GM19025 (cell line): Measurements from ENCODE around the gene MUC6.

ENCODE experiments used
- ATAC-seq: cut with Tn5 transposase; IDR thresholded peaks from one replicate; pipeline ENCODE4 v1.9.1; 2021; ENCODE audit warnings: mild to moderate bottlenecking, low read depth, moderate library complexity; ENCODE audit not compliant: unreplicated experiment

MUC6 gene

GRCh38 chr11:1037506-1038055 lies 1.1 kb upstream of the MUC6 start:
- ATAC-seq: no peak

- no peak for ATAC-seq
Observed at GRCh38 chr11:1036931-1037330, 413 bp upstream of the MUC6 start.

GRCh38 chr11:1035577-1036283 lies 788 bp downstream of the MUC6 start:
- no peak for ATAC-seq

- ATAC-seq: no peak
Observed at GRCh38 chr11:1034456-1035295, 1.8 kb downstream of the MUC6 start.

GRCh38 chr11:1034001-1034400 lies 2.5 kb downstream of the MUC6 start:
- ATAC-seq: no peak

- ATAC-seq: no peak
Observed at GRCh38 chr11:1033016-1033798, 3.3 kb downstream of the MUC6 start.

GRCh38 chr11:1032310-1032891 lies 4.1 kb downstream of the MUC6 start:
- no peak for ATAC-seq

GRCh38 chr11:1031121-1031899 lies 5.2 kb downstream of the MUC6 start:
- no peak for ATAC-seq

- no peak for ATAC-seq
Observed at GRCh38 chr11:1030556-1030955, 6.0 kb downstream of the MUC6 start.

- no peak for ATAC-seq
Observed at GRCh38 chr11:1030086-1030485, 6.4 kb downstream of the MUC6 start.

- ATAC-seq: no peak
Observed at GRCh38 chr11:1029654-1030053, 6.9 kb downstream of the MUC6 start.

GRCh38 chr11:1029051-1029450 lies 7.5 kb downstream of the MUC6 start:
- ATAC-seq: no peak

GRCh38 chr11:1028616-1029015 lies 7.9 kb downstream of the MUC6 start:
- no peak for ATAC-seq

GRCh38 chr11:1028291-1028540 lies 8.3 kb downstream of the MUC6 start:
- no peak for ATAC-seq

GRCh38 chr11:1027483-1028290 lies 8.8 kb downstream of the MUC6 start:
- no peak for ATAC-seq

GRCh38 chr11:1026641-1027482 lies 9.7 kb downstream of the MUC6 start:
- no peak for ATAC-seq

GRCh38 chr11:1026163-1026450 lies 10.4 kb downstream of the MUC6 start:
- ATAC-seq: no peak

GRCh38 chr11:1025410-1026162 lies 10.9 kb downstream of the MUC6 start:
- no peak for ATAC-seq
